Dendritic cell treated with granulocyte-macrophage colony-stimulating factor and Interleukin-4, amounts not matched to agents 40 ng/mL and 50 ng/mL, for 4 days (primary cell): Measurements from ENCODE around the gene OR2AJ1.

ENCODE experiments used
- H3K27ac Mint-ChIP-seq: one replicate; pipeline ENCODE4 v1.8.0; 2022; ENCODE audit warnings: mild to moderate bottlenecking, mixed read lengths
- H3K27me3 Mint-ChIP-seq: one replicate; pipeline ENCODE4 v1.8.0; 2022; ENCODE audit warnings: mild to moderate bottlenecking, mixed read lengths
- H3K36me3 Mint-ChIP-seq: one replicate; pipeline ENCODE4 v1.8.0; 2022; ENCODE audit warnings: low read depth, mixed read lengths
- H3K4me1 Mint-ChIP-seq: one replicate; pipeline ENCODE4 v1.8.0; 2022; ENCODE audit warnings: low read depth, mixed read lengths
- H3K4me3 Mint-ChIP-seq: one replicate; pipeline ENCODE4 v1.8.0; 2022; ENCODE audit warnings: mild to moderate bottlenecking, moderate library complexity, mixed read lengths
- H3K9me3 Mint-ChIP-seq: one replicate; pipeline ENCODE4 v1.8.0; 2022; ENCODE audit warnings: mixed read lengths
- intact Hi-C: fragments of 100-400 bp; cut with micrococcal nuclease; formaldehyde crosslinking; loops from one replicate; pipeline ENCODE4 v1.15.0; 2022

OR2AJ1 gene

GRCh38 chr1:247924868-247925267, at the start of gene OR2AJ1:
OR2AJ1 (plus strand) TSS chr1:247924889; CDS start chr1:247933769, 8,880 bp downstream.
- Mint-ChIP-seq H3K4me3 (no peak within 1 kb of the TSS), H3K4me1 (no peaks in the 10 kb centered on the region), H3K36me3 (no peaks in the 10 kb centered on the region), H3K27me3 (no peaks in the 10 kb centered on the region), H3K27ac (no peak within 1 kb of the TSS), H3K9me3 (no peaks in the 10 kb centered on the region)
- intact Hi-C loops: no loop called here

GRCh38 chr1:247883346-247883745, 41.3 kb upstream of the OR2AJ1 start:
- no peaks in the 10 kb centered on the region for H3K4me1 Mint-ChIP-seq
- no peak overlapping the region for H3K27ac Mint-ChIP-seq
- no peaks in the 10 kb centered on the region for H3K36me3 Mint-ChIP-seq
- no peaks in the 10 kb centered on the region for H3K27me3 Mint-ChIP-seq
- no peaks in the 10 kb centered on the region for H3K9me3 Mint-ChIP-seq
- no peak overlapping the region for H3K4me3 Mint-ChIP-seq
- intact Hi-C loops: no loop called here

- intact Hi-C loops: no loop called here
Observed at GRCh38 chr1:247884797-247885413, 39.8 kb upstream of the OR2AJ1 start.

GRCh38 chr1:247895163-247895637, 29.5 kb upstream of the OR2AJ1 start, which contains the start of gene OR2W3:
OR2W3 (plus strand) TSS chr1:247895587; CDS start chr1:247895587, 0 bp downstream.
- no peak within 1 kb of the TSS for H3K4me3 Mint-ChIP-seq
- intact Hi-C loops: no loop called here
- no peaks in the 10 kb centered on the region for H3K4me1 Mint-ChIP-seq
- no peak within 1 kb of the TSS for H3K27ac Mint-ChIP-seq
- H3K9me3 Mint-ChIP-seq: peaks cover 13% of the 10 kb centered on the region
- H3K27me3 Mint-ChIP-seq: no peaks in the 10 kb centered on the region
- H3K36me3 Mint-ChIP-seq: no peaks in the 10 kb centered on the region

More at GRCh38 chr1:247884797-247885413, 39.8 kb upstream of the OR2AJ1 start:
- H3K4me1 Mint-ChIP-seq: no peaks in the 10 kb centered on the region
- no peaks in the 10 kb centered on the region for H3K27me3 Mint-ChIP-seq
- no peak overlapping the region for H3K4me3 Mint-ChIP-seq
- H3K36me3 Mint-ChIP-seq: no peaks in the 10 kb centered on the region
- no peak overlapping the region for H3K27ac Mint-ChIP-seq
- no peaks in the 10 kb centered on the region for H3K9me3 Mint-ChIP-seq

GRCh38 chr1:247895976-247896375, 28.7 kb upstream of the OR2AJ1 start:
- Mint-ChIP-seq H3K9me3 (peaks cover 13% of the 10 kb centered on the region), H3K36me3 (no peaks in the 10 kb centered on the region), H3K4me1 (no peaks in the 10 kb centered on the region), H3K4me3 (no peak overlapping the region), H3K27ac (no peak overlapping the region), H3K27me3 (no peaks in the 10 kb centered on the region)
- intact Hi-C loops: no loop called here

GRCh38 chr1:247904122-247904521, 20.6 kb upstream of the OR2AJ1 start:
- Mint-ChIP-seq H3K27me3 (peaks cover 2% of the 10 kb centered on the region), H3K4me3 (no peak overlapping the region), H3K4me1 (peaks cover 16% of the 10 kb centered on the region), H3K9me3 (no peaks in the 10 kb centered on the region), H3K36me3 (no peaks in the 10 kb centered on the region), H3K27ac (no peak overlapping the region)
- intact Hi-C loops: no loop called here

GRCh38 chr1:247905181-247905580, 19.5 kb upstream of the OR2AJ1 start:
- Mint-ChIP-seq H3K36me3 (no peaks in the 10 kb centered on the region), H3K27me3 (peaks cover 2% of the 10 kb centered on the region), H3K4me3 (peak overlapping the region; percentile 45), H3K4me1 (peaks cover 16% of the 10 kb centered on the region), H3K27ac (no peak overlapping the region), H3K9me3 (no peaks in the 10 kb centered on the region)
- intact Hi-C loops: no loop called here

GRCh38 chr1:247905910-247906503, 18.7 kb upstream of the OR2AJ1 start:
- Mint-ChIP-seq H3K27ac (peak overlapping the region; percentile 82), H3K27me3 (peaks cover 2% of the 10 kb centered on the region), H3K9me3 (no peaks in the 10 kb centered on the region), H3K4me1 (peaks cover 16% of the 10 kb centered on the region), H3K4me3 (peak overlapping the region; percentile 76), H3K36me3 (no peaks in the 10 kb centered on the region)
- intact Hi-C loops: no loop called here

- intact Hi-C loops: no loop called here
- Mint-ChIP-seq H3K9me3 (no peaks in the 10 kb centered on the region), H3K27me3 (peaks cover 2% of the 10 kb centered on the region), H3K36me3 (no peaks in the 10 kb centered on the region), H3K27ac (peak overlapping the region; percentile 82), H3K4me1 (peaks cover 16% of the 10 kb centered on the region), H3K4me3 (peak overlapping the region; percentile 76)
Observed at GRCh38 chr1:247906504-247907047, 18.1 kb upstream of the OR2AJ1 start.

- peaks cover 16% of the 10 kb centered on the region for H3K4me1 Mint-ChIP-seq
- no peak overlapping the region for H3K27ac Mint-ChIP-seq
Observed at GRCh38 chr1:247908766-247909165, 15.9 kb upstream of the OR2AJ1 start.

GRCh38 chr1:247913786-247914185, 10.9 kb upstream of the OR2AJ1 start:
- Mint-ChIP-seq H3K27ac (no peak overlapping the region), H3K4me1 (no peaks in the 10 kb centered on the region), H3K36me3 (no peaks in the 10 kb centered on the region), H3K27me3 (no peaks in the 10 kb centered on the region), H3K4me3 (no peak overlapping the region), H3K9me3 (no peaks in the 10 kb centered on the region)
- intact Hi-C loops: no loop called here

More at GRCh38 chr1:247908766-247909165, 15.9 kb upstream of the OR2AJ1 start:
- H3K36me3 Mint-ChIP-seq: no peaks in the 10 kb centered on the region
- H3K4me3 Mint-ChIP-seq: no peak overlapping the region
- H3K9me3 Mint-ChIP-seq: no peaks in the 10 kb centered on the region
- peaks cover 2% of the 10 kb centered on the region for H3K27me3 Mint-ChIP-seq
- intact Hi-C loops: no loop called here

- H3K27me3 Mint-ChIP-seq: no peaks in the 10 kb centered on the region
- H3K27ac Mint-ChIP-seq: no peak overlapping the region
- intact Hi-C loops: no loop called here
- no peak overlapping the region for H3K4me3 Mint-ChIP-seq
- no peaks in the 10 kb centered on the region for H3K36me3 Mint-ChIP-seq
- H3K9me3 Mint-ChIP-seq: no peaks in the 10 kb centered on the region
- no peaks in the 10 kb centered on the region for H3K4me1 Mint-ChIP-seq
Observed at GRCh38 chr1:247914941-247915662, 9.6 kb upstream of the OR2AJ1 start.

GRCh38 chr1:247919952-247920351, 4.7 kb upstream of the OR2AJ1 start, which contains the start of gene OR2T8:
OR2T8 (plus strand) TSS chr1:247920252; CDS start chr1:247921018, 766 bp downstream.
- H3K9me3 Mint-ChIP-seq: no peaks in the 10 kb centered on the region
- H3K27me3 Mint-ChIP-seq: no peaks in the 10 kb centered on the region
- intact Hi-C loops: no loop called here
- no peaks in the 10 kb centered on the region for H3K4me1 Mint-ChIP-seq
- no peaks in the 10 kb centered on the region for H3K36me3 Mint-ChIP-seq
- H3K27ac Mint-ChIP-seq: no peak within 1 kb of the TSS
- H3K4me3 Mint-ChIP-seq: no peak within 1 kb of the TSS

- no peak overlapping the region for H3K4me3 Mint-ChIP-seq
- no peaks in the 10 kb centered on the region for H3K4me1 Mint-ChIP-seq
- no peaks in the 10 kb centered on the region for H3K36me3 Mint-ChIP-seq
- intact Hi-C loops: no loop called here
- no peak overlapping the region for H3K27ac Mint-ChIP-seq
- H3K27me3 Mint-ChIP-seq: no peaks in the 10 kb centered on the region
- H3K9me3 Mint-ChIP-seq: no peaks in the 10 kb centered on the region
Observed at GRCh38 chr1:247923941-247924340, 748 bp upstream of the OR2AJ1 start.
